Gastrocnemius medialis (tissue), 4 donors: ENCODE data around the gene CRISPLD2. TPM values are rescaled to one million over a fixed set of nuclear protein-coding genes. Genes with fewer than 3 reads are reported as not detected.

ENCODE experiments used
- ATAC-seq, 2 donors: fragments of 150-250 bp; one replicate each; pipeline ENCODE4 v1.9.1; 2016
- DNase-seq, 2 donors: peaks; one replicate each; pipeline ENCODE4 v3.0.0-alpha.2; 2019
- H3K27ac ChIP-seq, 4 donors: fragments of 200-600 bp; sonication (generic); 1 replicate in 1 of 4; 2 replicates in 3 of 4; pipeline ENCODE4 v1.5.1; 2016 to 2018; ENCODE audit warnings: mild to moderate bottlenecking in 2 of 4, moderate library complexity in 1 of 4
- H3K27me3 ChIP-seq, 3 donors: fragments of 200-600 bp; sonication (generic) in 2 of 3; 1 replicate in 1 of 3; 2 replicates in 2 of 3; pipeline versions ENCODE4 v1.5.1 to v1.6.0; 2016 to 2019; ENCODE audit warnings: mild to moderate bottlenecking in 1 of 3, moderate library complexity in 1 of 3
- H3K36me3 ChIP-seq, 2 donors: fragments of 200-600 bp; sonication (generic) in 1 of 2; one replicate each; pipeline ENCODE4 v1.5.1; 2017 to 2018
- H3K4me1 ChIP-seq, 2 donors: fragments of 200-600 bp; sonication (generic) in 1 of 2; one replicate each; pipeline ENCODE4 v1.5.1; 2016 to 2017; ENCODE audit warnings: mild to moderate bottlenecking in 2 of 2
- H3K4me3 ChIP-seq, 4 donors: fragments of 200-600 bp; sonication (generic) in 3 of 4; 1 replicate in 1 of 4; 2 replicates in 3 of 4; pipeline ENCODE4 v1.5.1; 2016 to 2019; ENCODE audit warnings: mild to moderate bottlenecking in 2 of 4
- H3K9me3 ChIP-seq, 3 donors: fragments of 200-600 bp; sonication (generic) in 2 of 3; 1 replicate in 1 of 3; 2 replicates in 2 of 3; pipeline ENCODE4 v1.5.1; 2016 to 2019
- CTCF ChIP-seq, 5 experiments: fragments of 450-650 bp in 3 of 5; fragments of 200-600 bp in 2 of 5; sonication (generic) in 2 of 5; IDR thresholded peaks in 4 of 5; conservative IDR thresholded peaks in 1 of 5; 1 replicate in 4 of 5; 2 replicates in 1 of 5; pipeline ENCODE4 v1.5.1; 2016 to 2019; ENCODE audit warnings: antibody characterized with exemption in 5 of 5, mild to moderate bottlenecking in 3 of 5, moderate library complexity in 3 of 5
- POLR2A ChIP-seq, 2 donors: fragments of 450-650 bp; IDR thresholded peaks; one replicate each; pipeline ENCODE4 v1.6.1; 2017; ENCODE audit warnings: antibody characterized with exemption in 2 of 2, mild to moderate bottlenecking in 2 of 2, moderate library complexity in 2 of 2
- in situ Hi-C, 4 donors: fragments of 200-750 bp; cut with MboI; loops; one replicate each; pipeline versions ENCODE4 v1.15.0 to v1.8.0; 2017; ENCODE audit warnings: low sequenced_read_pairs in 4 of 4
- intact Hi-C: fragments of 100-400 bp; cut with DNase I; formaldehyde crosslinking; loops from one replicate; pipeline ENCODE4 v1.15.1; 2023; ENCODE audit warnings: low total_unique reads
- total RNA-seq, 4 donors: library from RNA; depleted of rRNA; stranded (reverse); fragments of >200 nt; gene quantifications; one replicate each; pipeline versions ENCODE4 v1.1.0 to v1.2.3, GENCODE V29; 2016

The CRISPLD2 gene
- total RNA-seq, 4 donors from 2014 or later: 26.1 to 50.1 (median 39.0) TPM

GRCh38 chr16:84825896-84826557, 6.2 kb downstream of the CRISPLD2 start:
- in situ Hi-C loops (no loop called here), intact Hi-C loops (no loop called here)
- no peak for ATAC-seq
- Histone ChIP-seq H3K27me3 (peaks cover 12 to 15% (median 15%) of the 10 kb centered on the region in 3 donors), H3K27ac (peak overlapping the region; percentile 49 to 85 (median 73)), H3K9me3 (no peaks in the 10 kb centered on the region), H3K4me3 (no peak overlapping the region), H3K36me3 (peaks cover 0 to 4% of the 10 kb centered on the region in 2 donors), H3K4me1 (peaks cover 0 to 3% of the 10 kb centered on the region in 2 donors)
- no peak for DNase-seq
- TF ChIP-seq POLR2A (IDR thresholded peaks at IDR 0.05) (no peak), CTCF (IDR thresholded peaks at IDR 0.05 in 4 of 5, conservative IDR thresholded peaks at IDR 0.05 in 1 of 5) (no peak)

GRCh38 chr16:84826558-84826941, 6.8 kb downstream of the CRISPLD2 start:
- H3K27me3 ChIP-seq: peaks cover 6 to 15% (median 14%) of the 10 kb centered on the region in 3 donors
- no peak for TF ChIP-seq CTCF (IDR thresholded peaks at IDR 0.05 in 4 of 5, conservative IDR thresholded peaks at IDR 0.05 in 1 of 5)
- no peak for TF ChIP-seq POLR2A (IDR thresholded peaks at IDR 0.05)
- in situ Hi-C loops: no loop called here
- no peak overlapping the region for H3K4me3 ChIP-seq
- peak overlapping the region; percentile 49 to 85 (median 73) for H3K27ac ChIP-seq
- peaks cover 0 to 5% of the 10 kb centered on the region in 2 donors for H3K36me3 ChIP-seq
- ATAC-seq: peak in 1 of 2 donors; percentile 31
- intact Hi-C loops: no loop called here
- H3K9me3 ChIP-seq: no peaks in the 10 kb centered on the region
- peak in 1 of 2 donors; percentile 60 for DNase-seq
- peaks cover under 1 to 3% of the 10 kb centered on the region in 2 donors for H3K4me1 ChIP-seq

GRCh38 chr16:84827131-84827574, 7.4 kb downstream of the CRISPLD2 start:
- H3K9me3 ChIP-seq: no peaks in the 10 kb centered on the region
- DNase-seq (peak in 1 of 2 donors; percentile 39), ATAC-seq (peak; percentile 5 to 18)
- peak overlapping the region; percentile 49 to 85 (median 73) for H3K27ac ChIP-seq
- in situ Hi-C loops: no loop called here
- TF ChIP-seq CTCF (IDR thresholded peaks at IDR 0.05 in 4 of 5, conservative IDR thresholded peaks at IDR 0.05 in 1 of 5) (no peak), POLR2A (IDR thresholded peaks at IDR 0.05) (no peak)
- intact Hi-C loops: no loop called here
- peaks cover under 1 to 15% (median 14%) of the 10 kb centered on the region in 3 donors for H3K27me3 ChIP-seq
- H3K4me1 ChIP-seq: peaks cover 6 to 9% of the 10 kb centered on the region in 2 donors
- peaks cover 0 to 5% of the 10 kb centered on the region in 2 donors for H3K36me3 ChIP-seq
- H3K4me3 ChIP-seq: no peak overlapping the region

- H3K27ac ChIP-seq: peak overlapping the region; percentile 31 to 85 (median 73)
- no peak for ATAC-seq
These were observed 8.1 kb downstream of the CRISPLD2 start for GRCh38 chr16:84827897-84828296.

More at GRCh38 chr16:84827897-84828296, 8.1 kb downstream of the CRISPLD2 start:
- H3K4me1 ChIP-seq: peaks cover 9 to 12% of the 10 kb centered on the region in 2 donors
- in situ Hi-C loops (no loop called here), intact Hi-C loops (no loop called here)
- TF ChIP-seq POLR2A (IDR thresholded peaks at IDR 0.05): no peak
- TF ChIP-seq CTCF (IDR thresholded peaks at IDR 0.05 in 4 of 5, conservative IDR thresholded peaks at IDR 0.05 in 1 of 5): no peak
- peaks cover 0 to 5% of the 10 kb centered on the region in 2 donors for H3K36me3 ChIP-seq
- no peaks in the 10 kb centered on the region for H3K9me3 ChIP-seq
- peaks cover 0 to 14% (median 12%) of the 10 kb centered on the region in 3 donors for H3K27me3 ChIP-seq
- DNase-seq: no peak
- no peak overlapping the region for H3K4me3 ChIP-seq
